Stimulated activated CD4-positive, alpha-beta T cell treated with anti-CD3 and anti-CD28 coated beads, TNF-alpha, amount 100 ng/mL, for 4 hours (primary cell): ENCODE data around the gene MCC.

Experiments
- DNase-seq, 3 experiments: peaks; one replicate each; pipeline ENCODE4 v3.0.0-alpha.2; 2020; ENCODE audit warnings: low read depth in 3 of 3

The MCC gene

DNA sequence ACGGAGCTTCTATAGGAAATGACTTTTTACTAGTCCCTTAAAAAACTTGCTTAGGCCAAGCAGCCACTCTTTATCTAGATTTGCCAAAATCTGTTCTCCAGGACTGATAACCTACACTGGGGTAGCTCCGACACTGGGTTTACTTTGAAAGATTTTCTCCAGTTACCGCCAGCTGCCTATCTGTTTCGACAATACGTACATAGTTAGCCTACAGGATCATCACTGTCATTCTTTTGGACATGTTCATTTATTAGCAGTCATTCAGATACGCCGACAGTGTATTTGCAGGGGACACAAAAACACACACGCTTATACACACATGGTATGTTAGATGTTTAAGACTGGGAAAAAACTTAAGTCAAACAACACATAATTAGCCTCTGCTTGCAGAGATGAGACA is 286.0 kb downstream of the MCC start:
- DNase-seq = no peak

DNA sequence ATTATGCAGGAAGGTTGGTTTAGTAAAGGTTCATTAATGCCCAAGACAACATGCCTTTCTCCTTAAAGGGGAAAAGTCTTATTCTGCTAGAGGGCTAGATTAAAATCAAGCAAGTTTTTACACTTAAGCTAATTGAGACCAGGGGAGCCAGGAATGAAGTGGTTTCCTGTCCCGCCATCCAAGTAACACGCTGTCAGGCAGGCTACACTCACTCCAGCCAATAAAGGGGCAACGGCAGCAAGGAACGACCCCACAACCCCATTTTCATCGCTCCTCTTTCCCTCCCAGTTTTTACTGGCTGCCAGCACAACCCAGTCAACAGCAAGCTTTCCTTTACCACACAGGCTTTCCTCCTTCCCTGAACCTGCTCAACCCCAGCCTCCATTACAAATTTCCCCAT is 286.5 kb downstream of the MCC start:
- DNase-seq = no peak

DNA sequence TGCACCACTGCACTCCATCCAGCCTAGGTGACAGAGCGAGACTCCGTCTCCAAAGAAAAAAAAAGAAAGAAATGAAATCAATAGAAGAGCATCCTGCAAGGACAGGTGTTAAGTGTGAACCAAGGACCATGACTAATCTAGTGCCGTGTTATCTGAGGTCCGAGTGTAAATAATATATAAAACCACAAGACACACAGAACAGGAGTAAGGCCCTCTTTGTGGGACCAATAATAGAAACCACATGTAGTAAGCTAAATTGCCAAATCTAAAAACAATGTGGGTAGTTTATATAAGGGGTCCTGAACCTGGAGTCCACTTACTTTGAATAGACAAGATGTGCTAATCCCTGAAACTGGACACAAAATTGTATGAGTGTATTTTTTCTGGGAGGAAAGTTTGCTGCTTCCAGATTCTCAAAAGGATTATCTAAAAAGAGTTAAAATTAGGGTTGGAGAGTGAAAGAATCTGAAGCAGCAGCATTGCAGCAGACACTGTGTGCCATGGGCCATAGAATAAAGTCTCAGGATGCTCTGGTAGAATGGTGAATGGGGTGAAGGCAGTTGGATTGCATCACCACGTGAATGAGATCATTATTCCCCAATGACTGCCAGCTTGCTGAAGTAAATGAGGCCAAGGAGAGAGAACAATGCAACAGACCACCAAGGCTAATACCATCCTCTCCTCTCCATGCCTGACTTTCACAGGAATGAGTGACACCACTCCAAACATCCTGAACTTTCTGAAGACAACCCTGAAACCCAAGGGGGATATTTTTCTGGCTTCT is 288.9 kb downstream of the MCC start:
- no peak for DNase-seq

DNA sequence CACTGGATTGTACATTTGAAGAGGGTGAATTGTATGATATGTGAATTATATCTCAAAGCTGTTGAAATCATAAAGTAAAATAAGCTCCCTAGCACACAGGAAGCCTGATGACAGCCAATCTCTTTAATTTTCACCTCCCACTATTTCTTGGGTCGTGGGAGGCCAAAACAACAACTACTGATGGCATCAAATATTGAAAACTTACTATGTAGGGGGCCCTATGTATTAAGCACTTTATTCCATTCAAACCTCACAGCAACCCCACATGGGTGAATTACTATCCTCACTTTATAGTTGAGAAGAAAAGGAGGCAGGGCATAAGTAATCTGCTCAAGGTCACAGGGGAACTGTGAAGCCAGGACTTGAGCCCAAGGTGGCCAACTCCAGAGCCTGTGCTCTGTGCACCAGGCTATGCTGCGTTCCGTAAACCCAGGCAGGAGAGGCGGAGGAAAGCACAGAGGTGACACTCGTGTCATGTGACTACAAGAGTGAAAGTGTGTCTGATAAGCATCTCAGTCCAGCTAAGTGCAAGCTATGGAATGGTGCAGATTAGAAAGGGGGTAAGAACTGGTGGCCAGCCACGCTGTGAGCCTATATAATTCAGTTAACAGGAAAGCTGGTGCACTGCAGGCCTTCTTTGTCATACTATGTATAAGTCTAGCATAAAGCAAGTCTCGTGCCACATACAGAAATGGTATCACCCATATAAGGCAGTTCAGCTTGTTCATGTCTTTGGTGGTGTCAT is 290.6 kb downstream of the MCC start:
- DNase-seq = no peak

DNA sequence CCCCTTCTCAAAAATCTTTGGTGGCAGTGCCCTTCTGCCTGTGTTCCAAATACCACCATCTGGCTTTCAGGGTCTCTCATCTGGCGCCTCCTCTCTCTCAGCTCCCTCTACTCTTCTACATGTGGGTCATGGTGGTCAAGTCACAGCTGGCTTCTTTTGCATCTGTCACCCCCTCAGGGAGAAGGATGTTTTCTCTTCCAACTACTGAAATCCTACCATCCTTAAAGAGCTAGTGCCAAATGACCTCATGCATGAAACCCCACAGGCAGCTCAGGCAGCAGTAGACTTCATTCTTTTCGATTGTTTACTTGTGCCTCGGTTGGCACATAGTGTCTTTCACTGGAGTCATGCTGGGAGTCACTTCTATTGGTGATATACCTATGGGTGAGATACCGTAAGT is 292.5 kb downstream of the MCC start:
- no peak for DNase-seq

DNA sequence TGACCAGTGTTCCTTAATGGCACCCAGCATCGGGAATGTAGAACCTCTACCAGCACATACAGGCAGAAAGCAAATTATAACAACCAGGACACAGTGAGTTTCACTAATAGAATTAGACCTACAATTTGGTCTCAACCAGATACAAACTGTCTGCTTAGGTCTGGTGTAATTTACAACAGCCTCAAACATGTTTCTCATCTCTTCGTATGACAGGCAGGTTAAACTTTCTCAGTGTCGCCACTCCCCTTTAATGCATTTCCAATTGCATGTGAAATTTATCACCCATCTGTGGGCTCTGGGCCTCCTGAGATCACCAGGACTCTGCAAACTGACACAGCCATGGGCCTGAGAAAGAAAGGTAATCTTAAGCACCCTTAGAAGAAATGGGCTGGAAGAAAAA is 293.0 kb downstream of the MCC start:
- no peak for DNase-seq

DNA sequence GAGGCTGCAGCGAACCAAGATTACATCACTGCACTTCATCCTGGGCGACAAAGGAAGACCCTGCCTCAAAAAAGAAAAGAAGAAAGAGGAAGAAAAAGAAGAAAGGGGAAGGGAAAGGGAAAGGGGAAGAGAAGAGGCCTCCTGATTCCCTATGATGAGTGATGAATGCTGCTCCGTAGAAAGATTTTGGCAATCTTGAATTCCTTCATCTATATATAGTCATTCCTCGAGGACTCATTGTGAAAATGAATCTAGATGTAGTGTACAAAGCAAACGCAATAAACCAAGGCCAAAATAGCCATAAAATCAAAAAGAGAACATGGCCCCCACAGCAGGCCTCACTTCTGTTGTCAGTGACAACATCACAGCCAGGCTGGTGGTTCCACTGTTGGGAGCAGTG is 293.7 kb downstream of the MCC start:
- no peak for DNase-seq

DNA sequence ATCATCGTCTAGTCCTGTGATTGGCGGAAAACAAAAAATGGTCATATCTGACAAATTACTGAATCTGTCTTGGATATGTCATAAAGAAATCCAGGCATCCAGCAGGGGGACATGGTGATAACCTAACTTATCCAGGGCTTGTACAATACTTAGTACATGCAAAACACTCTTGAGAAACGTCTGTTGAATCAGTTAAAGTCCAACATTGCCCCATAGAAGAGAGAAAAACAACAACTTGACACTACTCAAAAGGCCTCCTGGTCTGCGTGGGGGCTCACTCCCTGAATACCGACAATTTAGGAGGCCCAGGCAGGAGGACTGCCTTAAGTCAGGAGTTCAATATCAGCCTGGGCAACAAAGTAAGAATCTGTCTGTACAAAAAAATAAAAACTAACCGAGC is 294.1 kb downstream of the MCC start:
- DNase-seq = no peak

DNA sequence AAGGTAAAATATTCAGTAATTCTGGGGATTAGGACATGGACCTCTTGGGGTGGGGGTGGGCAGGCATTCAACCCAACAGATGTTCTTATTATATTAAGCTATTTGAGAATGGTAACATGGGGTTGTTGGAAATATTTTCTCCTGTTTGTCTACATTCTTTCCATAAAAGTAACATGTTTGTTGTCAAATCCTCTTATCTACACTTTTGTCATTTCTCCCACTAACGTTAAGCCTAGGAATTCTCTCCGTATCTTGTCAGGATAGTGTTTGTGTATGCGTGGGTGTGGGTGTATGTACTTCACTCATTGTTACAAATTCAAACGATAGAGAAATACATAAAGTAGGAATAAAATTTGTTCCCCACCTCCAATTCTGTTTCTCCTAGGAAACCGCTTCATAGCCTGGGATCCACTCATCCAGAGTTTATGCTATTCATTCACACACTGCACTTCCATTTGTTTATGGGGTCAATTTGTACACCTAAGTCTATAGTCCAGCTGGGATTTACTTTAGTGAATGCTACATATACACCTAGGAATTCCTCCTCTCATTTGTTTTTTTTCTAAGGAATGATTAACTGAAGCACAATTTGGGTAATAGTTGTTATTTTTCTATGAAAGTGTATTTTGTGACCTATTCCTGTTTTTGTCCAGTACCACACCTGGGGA is 294.8 kb downstream of the MCC start:
- no peak for DNase-seq

DNA sequence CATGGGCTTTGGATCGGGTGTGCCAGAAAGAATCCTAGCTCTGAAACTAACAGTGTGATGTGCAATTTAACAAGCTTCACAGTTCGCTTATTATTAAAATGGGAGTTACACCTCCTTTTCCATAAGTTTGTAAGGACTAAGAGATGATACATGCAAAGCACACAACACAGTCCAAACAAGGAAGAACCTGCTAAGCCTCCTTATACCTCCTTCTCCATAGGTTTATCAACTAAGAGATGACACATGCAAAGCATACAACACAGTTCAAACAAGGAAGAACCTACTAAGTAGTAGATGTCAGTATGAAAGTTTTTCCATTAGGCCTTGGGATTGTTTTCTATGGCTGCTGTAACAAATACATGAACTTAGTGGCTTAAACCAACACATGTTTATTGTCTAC is 295.7 kb downstream of the MCC start:
- DNase-seq = no peak

DNA sequence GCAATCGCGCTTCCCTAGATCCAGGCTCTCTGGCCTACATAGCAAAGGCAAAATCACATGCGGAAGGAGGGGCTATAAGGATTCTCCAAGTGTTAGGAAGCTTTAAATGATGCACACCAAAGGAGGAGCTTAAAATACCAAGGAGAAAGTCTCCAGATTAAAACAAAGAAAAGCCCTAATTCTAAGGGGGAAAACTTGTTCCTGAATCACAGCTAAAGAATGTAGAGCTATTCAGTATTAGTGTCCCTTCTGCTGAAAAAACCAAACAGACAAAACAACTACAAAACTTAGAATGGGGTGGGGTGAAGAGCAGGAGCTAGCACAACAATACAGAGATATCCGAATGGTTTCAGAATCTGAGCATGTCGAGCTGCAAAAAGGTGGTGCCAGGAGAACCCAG is 297.9 kb downstream of the MCC start:
- DNase-seq = no peak

DNA sequence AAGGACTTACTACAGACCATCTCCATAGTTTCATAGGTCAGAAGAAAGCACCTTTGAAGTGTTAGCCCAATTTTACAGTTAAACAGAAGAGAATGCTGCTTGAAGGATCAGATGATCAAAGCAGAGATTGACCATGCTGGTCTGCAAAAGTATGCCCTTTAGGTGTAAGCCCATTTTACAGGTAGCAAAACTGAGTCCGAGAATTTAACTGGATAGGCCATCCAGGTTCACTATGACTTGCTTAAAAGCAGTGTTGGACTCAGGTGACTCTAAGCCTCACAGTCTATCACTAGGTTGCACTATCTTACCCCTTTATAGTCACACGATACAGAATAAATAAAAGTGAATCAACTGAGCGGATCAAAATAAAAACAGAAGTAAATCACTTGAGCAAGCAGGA is 299.0 kb downstream of the MCC start:
- no peak for DNase-seq

DNA sequence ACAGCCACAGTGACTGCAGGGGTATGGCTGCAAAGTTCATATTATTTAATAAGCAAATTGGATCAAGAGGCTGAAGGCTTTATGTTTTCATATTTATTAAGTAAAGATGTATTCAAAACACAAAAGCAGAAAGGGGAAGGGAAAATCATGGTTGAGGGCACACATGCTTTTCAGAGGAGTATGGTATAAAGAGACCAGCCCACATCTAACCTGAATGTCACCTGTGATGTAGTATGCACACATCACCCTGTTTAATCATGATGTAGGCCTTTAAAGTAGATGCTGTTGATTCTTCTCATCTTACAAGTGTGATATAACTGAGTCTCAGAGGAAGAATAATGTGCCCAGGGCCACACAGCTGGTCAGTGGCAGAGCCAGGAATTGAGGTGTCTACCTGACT is 299.8 kb downstream of the MCC start:
- no peak for DNase-seq

DNA sequence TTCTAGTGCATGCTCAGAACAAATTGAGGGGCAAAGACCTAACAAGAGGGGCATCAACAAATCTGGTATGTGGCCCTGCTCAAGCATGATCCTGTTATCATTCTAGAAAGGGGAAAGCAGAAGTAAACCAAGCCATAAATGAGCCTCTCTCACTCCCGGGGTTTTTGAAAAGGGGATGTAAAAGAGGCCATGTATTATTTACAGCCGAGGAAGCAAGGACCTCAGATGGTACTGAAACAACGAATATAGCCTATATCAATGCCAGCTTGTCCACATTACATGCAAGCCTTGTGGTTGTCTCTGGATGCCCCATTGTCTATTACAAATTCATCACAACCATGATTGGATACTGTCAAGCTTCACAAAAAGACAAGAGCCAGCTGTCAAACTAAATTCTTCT is 300.3 kb downstream of the MCC start:
- DNase-seq = no peak

DNA sequence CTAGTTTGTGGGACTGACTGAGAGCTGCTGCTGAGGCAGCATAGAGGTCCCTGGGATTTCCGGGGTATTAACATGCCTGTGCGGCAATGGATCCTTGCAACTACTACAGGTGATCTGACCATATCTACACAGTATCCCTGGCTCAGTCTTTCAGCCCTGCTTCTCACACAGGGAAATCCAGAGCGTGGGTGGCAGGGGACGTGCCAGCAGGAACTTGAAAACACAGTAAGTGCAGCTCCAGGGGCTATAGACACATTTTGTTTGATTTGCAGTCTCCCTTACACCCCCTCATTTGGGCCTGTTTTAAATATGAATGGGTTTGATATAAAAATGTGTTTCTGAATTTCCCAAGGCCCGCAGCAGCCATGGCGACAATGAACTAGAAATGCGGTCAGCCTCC is 302.2 kb downstream of the MCC start:
- no peak for DNase-seq

DNA sequence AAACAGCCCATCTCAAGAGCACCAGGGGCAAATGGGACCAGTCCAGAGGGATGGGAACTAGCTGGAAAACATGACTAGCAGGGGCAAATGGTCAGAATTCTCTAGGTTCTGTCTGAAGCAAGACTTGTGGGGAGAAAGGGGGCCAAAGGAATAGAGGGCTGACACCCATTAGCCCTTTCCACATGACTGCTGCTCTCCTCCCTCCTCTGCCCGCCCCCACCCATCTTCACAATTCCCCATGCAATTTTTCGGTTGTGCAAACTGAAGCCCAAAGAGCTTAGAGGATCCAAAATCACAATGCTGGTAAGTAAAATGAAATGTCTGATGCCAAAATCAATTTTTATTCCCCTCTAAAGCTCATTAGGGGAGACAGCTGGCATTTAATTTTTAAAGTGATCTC is 304.6 kb downstream of the MCC start:
- DNase-seq = no peak

DNA sequence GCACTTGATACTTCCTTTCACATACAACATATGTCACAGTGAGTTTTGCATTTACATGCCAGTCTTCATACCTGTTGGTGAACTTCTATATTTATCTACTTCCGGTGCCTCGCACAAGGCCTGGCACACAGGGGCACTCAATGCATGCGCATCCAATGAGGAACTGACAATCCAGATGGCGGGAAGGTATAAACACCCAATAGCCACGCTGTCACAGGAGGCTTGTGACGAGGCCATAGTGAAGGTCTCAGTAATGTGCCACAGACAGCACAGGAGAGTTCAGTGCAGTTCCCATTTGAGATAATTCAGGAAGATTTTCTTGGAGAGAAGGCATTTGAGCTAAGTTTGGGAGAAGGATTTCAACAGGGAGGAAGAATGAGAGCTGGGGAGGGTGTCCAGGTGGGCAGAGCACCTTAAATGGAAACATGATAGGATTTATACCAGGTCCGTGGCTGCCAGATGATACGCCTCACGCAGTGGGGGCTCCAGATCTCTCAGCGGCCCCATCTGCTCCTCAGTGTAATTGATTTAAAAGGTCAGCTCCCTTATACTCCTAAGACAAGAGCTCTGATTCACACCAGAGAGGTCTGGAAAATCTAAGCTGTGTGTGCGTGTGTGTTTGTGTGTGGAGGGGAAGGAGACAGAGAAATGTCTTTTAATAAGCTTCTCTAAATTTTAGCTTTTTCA is 305.5 kb downstream of the MCC start:
- no peak for DNase-seq

DNA sequence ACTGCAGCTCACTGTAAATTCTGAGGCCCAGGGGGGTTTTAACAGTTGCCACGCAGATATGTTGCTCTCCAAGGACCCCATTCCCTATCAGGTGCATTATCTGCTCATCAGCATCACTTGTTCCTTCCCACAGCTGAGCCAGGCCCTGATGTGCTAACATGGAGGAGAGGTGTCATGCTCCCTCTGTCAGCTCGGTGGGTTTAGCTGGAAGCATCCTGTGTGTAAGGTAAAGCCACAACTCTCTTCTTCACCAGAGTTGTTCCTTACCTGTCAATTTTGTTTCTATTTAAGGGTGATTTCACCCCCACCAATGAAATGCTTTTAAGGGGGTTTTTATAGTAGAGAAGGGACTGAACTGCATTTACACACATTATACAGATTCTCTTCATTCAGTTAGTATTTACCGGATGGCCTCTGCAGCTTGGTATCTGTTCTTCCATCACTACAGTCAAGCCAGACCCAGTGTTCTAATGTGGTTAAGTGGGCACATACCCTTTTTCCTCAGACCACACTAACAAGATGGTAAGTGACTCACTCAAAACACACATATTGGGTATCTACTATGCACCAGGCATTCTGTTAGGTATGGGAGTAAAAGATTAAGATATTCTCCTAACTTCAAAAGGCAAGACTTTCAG is 306.3 kb downstream of the MCC start:
- no peak for DNase-seq

DNA sequence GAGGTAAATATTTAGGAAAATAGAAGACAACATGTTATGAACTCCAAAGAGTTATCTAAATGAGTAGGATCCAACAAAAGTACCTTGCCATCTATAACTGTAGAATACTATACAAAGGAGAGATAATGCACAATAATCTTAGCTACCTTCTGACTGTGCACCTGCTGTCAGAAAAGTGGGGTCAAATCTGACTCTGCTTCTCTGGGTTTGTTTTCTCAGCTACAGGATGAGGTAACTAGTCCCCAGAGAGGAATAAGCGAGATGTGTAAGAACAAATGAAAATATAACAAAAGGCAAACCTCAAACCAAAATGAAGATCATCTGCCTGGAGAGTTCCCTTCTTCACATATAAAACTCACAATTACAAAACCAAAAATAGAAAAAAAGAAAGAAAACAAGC is 306.8 kb downstream of the MCC start:
- no peak for DNase-seq

DNA sequence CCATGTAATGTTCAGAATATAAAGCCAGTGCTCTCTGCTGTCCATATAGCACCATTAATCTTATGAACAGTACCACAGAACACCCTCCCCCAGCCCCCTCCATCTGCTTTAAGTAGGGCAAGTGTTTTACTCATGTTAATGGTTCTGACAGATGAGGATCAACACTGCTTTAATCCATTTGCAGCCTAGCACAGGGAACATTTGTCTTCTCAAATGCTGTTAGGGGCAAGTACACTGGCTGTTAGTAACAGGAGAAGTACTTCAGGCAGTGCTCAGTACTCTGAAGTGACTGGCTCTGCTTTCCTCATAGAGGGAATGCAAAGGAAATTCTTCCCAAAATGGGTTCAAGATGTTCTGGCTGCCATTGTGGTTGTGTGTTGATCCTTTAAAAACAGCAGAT is 309.1 kb downstream of the MCC start:
- DNase-seq = no peak

DNA sequence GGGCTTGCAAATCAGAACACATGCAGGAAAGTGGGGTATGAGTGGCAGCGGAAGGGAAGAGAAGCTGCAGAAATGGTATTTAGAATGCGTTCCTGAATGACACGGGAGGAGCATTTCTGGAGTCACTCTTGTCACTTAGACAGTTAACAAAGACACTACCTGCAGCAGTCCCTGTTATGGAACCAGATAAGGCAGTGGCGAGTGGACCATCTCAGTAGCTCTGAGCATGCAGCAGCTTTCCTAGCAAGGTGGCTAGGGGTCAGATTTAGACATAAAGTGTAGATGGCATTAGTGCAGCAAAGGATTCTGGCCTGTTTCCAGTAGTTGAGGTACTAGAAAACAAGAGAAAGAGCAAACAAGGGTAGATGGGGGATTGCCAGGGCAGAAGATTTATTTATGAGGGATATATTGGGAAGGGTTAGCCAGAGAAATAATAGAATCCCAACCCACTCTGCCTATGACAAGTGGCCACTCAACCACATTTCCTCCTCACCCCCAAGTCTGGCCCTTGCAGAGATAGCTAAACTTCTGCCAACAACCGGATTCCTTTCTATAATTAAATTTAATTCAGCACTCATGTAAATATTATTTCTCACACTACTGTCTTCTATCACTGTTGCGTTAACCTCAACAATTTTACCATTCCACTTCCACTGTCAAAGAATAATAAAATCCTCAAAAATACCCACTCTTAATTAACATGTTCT is 310.0 kb downstream of the MCC start:
- no peak for DNase-seq
